GM18951 (cell line): ENCODE data around the gene ADAM8.

Source experiments
- POLR2A ChIP-seq: IDR thresholded peaks from 4 replicates; pipeline ENCODE4 v1.6.1; 2011; ENCODE audit warnings: mild to moderate bottlenecking; ENCODE audit not compliant: insufficient read length, insufficient read depth; ENCODE audit errors: extremely low read depth
- in situ Hi-C: fragments of 300-500 bp; cut with MboI; formaldehyde crosslinking; loops from one replicate; pipeline ENCODE4 v1.12.0; 2022; ENCODE audit warnings: low sequenced_read_pairs, mixed read lengths, inconsistent platforms; ENCODE audit not compliant: unreplicated experiment

The ADAM8 gene

GRCh38 chr10:133262696-133263095 is 14.0 kb downstream of the ADAM8 start:
- in situ Hi-C loops, result no loop called here
- peak; percentile 10 for TF ChIP-seq POLR2A

GRCh38 chr10:133261726-133262325 is 14.8 kb downstream of the ADAM8 start:
- peak; percentile 67 for TF ChIP-seq POLR2A
- in situ Hi-C loops, result no loop called here

- in situ Hi-C loops, result no loop called here
Measured at GRCh38 chr10:133260895-133261725, 15.6 kb downstream of the ADAM8 start.

GRCh38 chr10:133259602-133259989 is 17.1 kb downstream of the ADAM8 start:
- TF ChIP-seq POLR2A, result no peak
- in situ Hi-C loops, result no loop called here

More at GRCh38 chr10:133260895-133261725, 15.6 kb downstream of the ADAM8 start:
- TF ChIP-seq POLR2A, result no peak

- TF ChIP-seq POLR2A, result no peak
- in situ Hi-C loops, result no loop called here
Measured at GRCh38 chr10:133258818-133259601, 17.7 kb downstream of the ADAM8 start.

- in situ Hi-C loops, result no loop called here
- TF ChIP-seq POLR2A, result no peak
Measured at GRCh38 chr10:133258066-133258817, 18.4 kb downstream of the ADAM8 start.

GRCh38 chr10:133257489-133258065 is 19.1 kb downstream of the ADAM8 start:
- no peak for TF ChIP-seq POLR2A
- in situ Hi-C loops, result no loop called here

GRCh38 chr10:133255323-133255722 is 21.3 kb downstream of the ADAM8 start:
- no peak for TF ChIP-seq POLR2A
- in situ Hi-C loops, result no loop called here

GRCh38 chr10:133254421-133255120 is 22.1 kb downstream of the ADAM8 start:
- in situ Hi-C loops, result no loop called here
- TF ChIP-seq POLR2A, result no peak

- in situ Hi-C loops, result no loop called here
- TF ChIP-seq POLR2A, result no peak
Measured at GRCh38 chr10:133253361-133253955, 23.2 kb downstream of the ADAM8 start.

- in situ Hi-C loops, result no loop called here
- no peak for TF ChIP-seq POLR2A
Measured at GRCh38 chr10:133252223-133252552, 24.5 kb downstream of the ADAM8 start.
